ENCODE data around the gene PRKCH. TPM values are rescaled to one million over a fixed set of nuclear protein-coding genes. Genes with fewer than 3 reads are reported as not detected.

PRKCH gene
- polyA plus RNA-seq, 1 donor from 2014 or later: 2.0 TPM

DNA sequence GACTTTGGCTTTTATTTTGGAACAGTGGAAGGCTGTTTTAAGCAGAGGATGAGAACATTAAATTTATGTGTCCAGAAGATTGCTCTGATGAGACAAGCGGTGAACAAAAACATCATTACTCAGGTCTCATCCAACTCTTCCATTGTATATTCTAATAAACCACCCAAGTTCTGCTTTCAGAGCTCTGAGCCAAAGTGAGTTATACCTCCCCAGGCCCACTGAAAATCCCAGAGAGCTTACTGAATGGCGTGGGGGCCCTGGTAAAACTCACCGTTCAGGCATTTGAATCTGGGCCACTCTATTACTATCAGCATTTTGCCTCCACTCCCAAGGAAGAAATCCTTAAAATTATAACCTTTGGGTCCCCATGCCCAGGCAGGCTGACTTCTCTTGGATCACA, 251.9 kb downstream of the PRKCH start:
- H3K79me2 ChIP-seq (replicated peaks; ENCODE audit: insufficient read depth, low read length): no peaks in the 10 kb centered on the region
- no peak overlapping the region for H3K4me2 ChIP-seq (ENCODE audit: low read length)
- H3K9me2 ChIP-seq (ENCODE audit: insufficient read depth, low read length): no peaks in the 10 kb centered on the region
- H3K9ac ChIP-seq (ENCODE audit: low read length): no peak overlapping the region
- H3K36me3 ChIP-seq (ENCODE audit: insufficient read depth, low read length): no peaks in the 10 kb centered on the region
- no peaks in the 10 kb centered on the region for H4K20me1 ChIP-seq (ENCODE audit: insufficient read depth)
- H3K9me3 ChIP-seq (ENCODE audit: low read length): no peaks in the 10 kb centered on the region
- H3F3A ChIP-seq (ENCODE audit: insufficient read depth, low read length, poor library complexity, severe bottlenecking): no peaks in the 10 kb centered on the region
- H3K27ac ChIP-seq (ENCODE audit: low read length): no peak overlapping the region
- no peak overlapping the region for H3K4me3 ChIP-seq (ENCODE audit: low read length)
- no peak overlapping the region for H2AFZ ChIP-seq (ENCODE audit: low read depth, low read length)
- no peak for TF ChIP-seq EZH2 (IDR thresholded peaks at IDR 0.05; ENCODE audit: borderline replicate concordance, insufficient read depth, low read length, poor library complexity, severe bottlenecking)
- TF ChIP-seq POLR2AphosphoS5 (IDR thresholded peaks at IDR 0.05): no peak
- TF ChIP-seq REST (IDR thresholded peaks at IDR 0.05; ENCODE audit: borderline replicate concordance): no peak
- TF ChIP-seq, protein P1, sequence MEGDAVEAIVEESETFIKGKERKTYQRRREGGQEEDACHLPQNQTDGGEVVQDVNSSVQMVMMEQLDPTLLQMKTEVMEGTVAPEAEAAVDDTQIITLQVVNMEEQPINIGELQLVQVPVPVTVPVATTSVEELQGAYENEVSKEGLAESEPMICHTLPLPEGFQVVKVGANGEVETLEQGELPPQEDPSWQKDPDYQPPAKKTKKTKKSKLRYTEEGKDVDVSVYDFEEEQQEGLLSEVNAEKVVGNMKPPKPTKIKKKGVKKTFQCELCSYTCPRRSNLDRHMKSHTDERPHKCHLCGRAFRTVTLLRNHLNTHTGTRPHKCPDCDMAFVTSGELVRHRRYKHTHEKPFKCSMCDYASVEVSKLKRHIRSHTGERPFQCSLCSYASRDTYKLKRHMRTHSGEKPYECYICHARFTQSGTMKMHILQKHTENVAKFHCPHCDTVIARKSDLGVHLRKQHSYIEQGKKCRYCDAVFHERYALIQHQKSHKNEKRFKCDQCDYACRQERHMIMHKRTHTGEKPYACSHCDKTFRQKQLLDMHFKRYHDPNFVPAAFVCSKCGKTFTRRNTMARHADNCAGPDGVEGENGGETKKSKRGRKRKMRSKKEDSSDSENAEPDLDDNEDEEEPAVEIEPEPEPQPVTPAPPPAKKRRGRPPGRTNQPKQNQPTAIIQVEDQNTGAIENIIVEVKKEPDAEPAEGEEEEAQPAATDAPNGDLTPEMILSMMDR (IDR thresholded peaks at IDR 0.05; ENCODE audit: poor library complexity, severe bottlenecking): no peak
- H3K27me3 ChIP-seq (ENCODE audit: insufficient read depth, low read depth, low read length): no peaks in the 10 kb centered on the region

DNA sequence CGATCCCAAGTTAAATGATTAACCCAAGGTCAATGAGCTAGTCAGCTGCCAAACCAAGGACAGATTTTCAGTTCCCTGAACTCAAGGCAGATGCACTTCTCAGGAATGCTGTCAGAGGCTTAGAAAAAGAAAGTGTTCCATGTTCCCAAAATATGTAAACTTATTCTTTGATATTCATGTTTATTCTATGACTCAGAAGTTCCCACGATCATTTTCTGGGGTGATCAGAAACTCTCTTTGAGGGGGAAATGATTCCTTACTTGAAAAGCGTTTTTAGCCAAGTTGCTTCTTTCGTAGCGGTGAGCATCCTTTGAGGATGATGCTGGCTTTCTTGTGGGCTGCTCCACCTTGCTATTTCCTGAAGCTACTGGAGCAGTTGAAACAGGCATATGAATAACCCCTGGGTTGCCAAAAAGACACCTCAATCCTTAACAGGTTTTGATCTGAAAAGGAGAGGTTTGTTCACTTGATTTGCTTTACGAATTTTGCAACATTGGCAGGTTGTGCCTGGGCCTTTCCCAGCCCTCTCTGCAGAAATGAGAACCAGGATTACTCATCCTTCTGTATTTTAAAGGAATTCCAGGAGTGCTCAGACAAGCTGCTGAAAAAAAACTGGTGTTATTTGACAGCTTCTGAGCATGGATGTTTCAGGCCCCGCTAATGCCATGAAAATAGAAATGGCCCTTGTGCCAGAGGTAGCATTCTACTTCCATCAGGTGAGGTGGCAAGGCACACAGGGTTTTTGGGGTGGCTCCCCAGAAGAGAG, 252.6 kb downstream of the PRKCH start:
- Histone ChIP-seq H4K20me1 (ENCODE audit: insufficient read depth) (no peaks in the 10 kb centered on the region), H2AFZ (ENCODE audit: low read depth, low read length) (no peak overlapping the region), H3K9me2 (ENCODE audit: insufficient read depth, low read length) (no peaks in the 10 kb centered on the region), H3K79me2 (replicated peaks; ENCODE audit: insufficient read depth, low read length) (no peaks in the 10 kb centered on the region), H3K9ac (ENCODE audit: low read length) (no peak overlapping the region), H3K27me3 (ENCODE audit: insufficient read depth, low read depth, low read length) (no peaks in the 10 kb centered on the region), H3K9me3 (ENCODE audit: low read length) (no peaks in the 10 kb centered on the region), H3K36me3 (ENCODE audit: insufficient read depth, low read length) (no peaks in the 10 kb centered on the region), H3K4me3 (ENCODE audit: low read length) (no peak overlapping the region), H3K27ac (ENCODE audit: low read length) (no peak overlapping the region), H3K4me2 (ENCODE audit: low read length) (no peak overlapping the region), H3F3A (ENCODE audit: insufficient read depth, low read length, poor library complexity, severe bottlenecking) (no peaks in the 10 kb centered on the region)
- TF ChIP-seq POLR2AphosphoS5 (IDR thresholded peaks at IDR 0.05) (no peak), RAD21 (conservative IDR thresholded peaks at IDR 0.05) (no peak), EP300 (conservative IDR thresholded peaks at IDR 0.05; ENCODE audit: poor library complexity, severe bottlenecking) (no peak), EZH2 (IDR thresholded peaks at IDR 0.05; ENCODE audit: borderline replicate concordance, insufficient read depth, low read length, poor library complexity, severe bottlenecking) (no peak)

DNA sequence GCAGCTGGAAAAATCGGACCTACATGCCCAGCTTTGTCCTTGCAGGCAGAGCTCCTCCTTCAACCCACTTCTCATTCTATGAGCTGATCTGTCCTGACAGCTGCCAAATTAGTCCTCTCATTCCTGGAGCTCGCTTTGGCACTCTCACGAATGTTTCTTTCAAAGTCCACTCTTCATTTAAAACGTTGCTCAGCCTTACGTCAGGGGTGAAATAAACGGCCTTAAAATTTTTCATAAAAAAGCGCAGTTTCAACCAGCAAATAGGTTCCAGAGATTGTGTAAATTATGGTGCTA, 253.1 kb downstream of the PRKCH start:
- Histone ChIP-seq H3K9me3 (ENCODE audit: low read length) (no peaks in the 10 kb centered on the region), H2AFZ (ENCODE audit: low read depth, low read length) (no peak overlapping the region), H4K20me1 (ENCODE audit: insufficient read depth) (no peaks in the 10 kb centered on the region), H3K9me2 (ENCODE audit: insufficient read depth, low read length) (no peaks in the 10 kb centered on the region), H3K79me2 (replicated peaks; ENCODE audit: insufficient read depth, low read length) (no peaks in the 10 kb centered on the region), H3K36me3 (ENCODE audit: insufficient read depth, low read length) (no peaks in the 10 kb centered on the region), H3K27me3 (ENCODE audit: insufficient read depth, low read depth, low read length) (no peaks in the 10 kb centered on the region), H3K9ac (ENCODE audit: low read length) (no peak overlapping the region), H3F3A (ENCODE audit: insufficient read depth, low read length, poor library complexity, severe bottlenecking) (no peaks in the 10 kb centered on the region), H3K27ac (ENCODE audit: low read length) (no peak overlapping the region), H3K4me3 (ENCODE audit: low read length) (no peak overlapping the region), H3K4me2 (ENCODE audit: low read length) (no peak overlapping the region)
- no peak for TF ChIP-seq SMC3 (conservative IDR thresholded peaks at IDR 0.05; ENCODE audit: poor library complexity)
- no peak for TF ChIP-seq MXI1 (conservative IDR thresholded peaks at IDR 0.05; ENCODE audit: poor library complexity, severe bottlenecking)
- no peak for TF ChIP-seq REST (IDR thresholded peaks at IDR 0.05; ENCODE audit: borderline replicate concordance)
- TF ChIP-seq, protein P1 (IDR thresholded peaks at IDR 0.05; ENCODE audit: poor library complexity, severe bottlenecking): no peak
- no peak for TF ChIP-seq RAD21 (conservative IDR thresholded peaks at IDR 0.05)
- TF ChIP-seq EZH2 (IDR thresholded peaks at IDR 0.05; ENCODE audit: borderline replicate concordance, insufficient read depth, low read length, poor library complexity, severe bottlenecking): no peak
- no peak for TF ChIP-seq EP300 (conservative IDR thresholded peaks at IDR 0.05; ENCODE audit: poor library complexity, severe bottlenecking)
- TF ChIP-seq POLR2AphosphoS5 (IDR thresholded peaks at IDR 0.05): no peak
- TF ChIP-seq TAF1 (IDR thresholded peaks at IDR 0.05; ENCODE audit: low read depth): no peak
